Activated CD4-positive, CD25-positive, alpha-beta regulatory T cell treated with anti-CD3 and anti-CD28 coated beads, Interleukin-2, amount 50 U/mL, for 16 hours (primary cell): ENCODE measurements around the gene COL23A1.

Experiments used
- DNase-seq: peaks from one replicate; pipeline ENCODE4 v3.0.0-alpha.2; 2020; ENCODE audit warnings: low read depth, low spot score

COL23A1 gene

DNA sequence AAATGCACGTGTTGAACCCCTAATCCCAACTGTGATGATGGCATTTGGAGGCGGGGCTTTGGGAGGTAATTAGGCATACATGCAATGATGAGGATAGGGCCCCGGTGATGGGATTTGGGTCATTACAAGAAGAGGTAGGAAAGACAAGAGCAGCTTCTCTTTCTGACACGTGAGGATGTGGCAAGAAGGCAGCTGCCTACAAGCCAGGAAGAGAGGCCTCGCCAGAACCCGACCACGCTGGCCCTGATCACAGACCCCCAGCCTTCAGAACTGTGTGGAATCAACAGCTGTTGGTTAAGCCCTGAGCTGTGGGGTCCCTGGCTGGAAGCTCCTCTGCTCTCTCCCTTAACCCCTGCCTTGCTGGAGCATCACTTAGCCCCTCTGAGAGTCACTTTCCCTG, 57.5 kb downstream of the COL23A1 start:
- no peak for DNase-seq

DNA sequence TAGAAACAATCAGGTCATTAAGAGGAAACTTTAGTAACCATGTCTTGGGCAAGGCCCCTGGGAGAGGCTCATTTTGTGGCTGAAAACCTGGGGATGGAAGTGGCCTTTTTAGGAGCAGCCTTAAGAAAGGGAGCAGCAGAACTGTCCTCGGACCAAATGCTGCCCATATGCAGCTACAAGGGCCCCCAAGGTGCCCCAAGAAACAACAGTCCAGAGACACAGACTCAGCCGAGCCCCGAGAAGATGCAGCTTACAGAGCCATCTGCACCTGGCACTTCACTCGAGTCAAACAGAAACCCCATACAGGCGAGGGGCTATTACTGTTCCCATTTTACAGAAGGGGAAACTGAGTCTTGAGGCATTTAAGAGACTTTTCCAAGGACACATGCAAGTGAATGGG, 58.0 kb downstream of the COL23A1 start:
- DNase-seq = no peak

DNA sequence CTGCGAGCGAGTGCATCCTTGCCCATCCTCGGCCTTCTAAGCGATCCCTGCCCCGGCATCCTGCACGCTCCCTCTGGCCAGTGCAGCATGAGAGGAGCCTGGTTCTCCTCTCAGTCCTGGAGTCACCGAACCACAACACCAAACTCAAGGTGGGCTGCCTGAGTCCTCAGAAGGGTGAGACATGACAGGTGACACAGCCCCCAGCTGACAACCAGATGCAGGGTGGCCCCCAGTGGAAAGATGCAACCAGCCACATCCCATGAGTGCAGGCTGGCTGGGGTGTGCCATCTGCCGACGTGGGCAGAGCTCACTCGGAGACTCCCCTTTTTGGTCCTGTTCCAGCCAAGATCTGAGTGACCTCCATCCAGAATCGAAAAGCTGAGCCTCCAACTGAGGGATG, 58.4 kb downstream of the COL23A1 start:
- DNase-seq = no peak

DNA sequence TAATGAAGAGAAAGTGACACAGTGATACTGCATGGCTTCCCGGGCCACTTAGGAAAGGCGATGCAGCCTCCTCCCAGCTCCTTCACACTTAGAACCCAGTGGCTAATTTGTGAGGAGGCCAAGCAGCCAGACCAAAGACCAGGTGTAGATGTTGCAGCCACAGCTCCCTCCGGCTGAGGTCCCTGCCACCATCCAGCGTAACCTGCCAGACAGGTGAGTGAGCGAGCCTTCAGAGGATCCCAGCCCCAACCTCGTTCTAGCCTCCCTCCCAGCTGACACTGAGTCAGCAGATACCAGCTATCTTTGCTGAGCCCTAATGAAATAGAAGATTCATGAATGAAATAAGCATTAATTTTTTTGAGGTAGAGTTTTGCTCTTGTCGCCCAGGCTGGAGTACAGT, 59.7 kb downstream of the COL23A1 start:
- no peak for DNase-seq

DNA sequence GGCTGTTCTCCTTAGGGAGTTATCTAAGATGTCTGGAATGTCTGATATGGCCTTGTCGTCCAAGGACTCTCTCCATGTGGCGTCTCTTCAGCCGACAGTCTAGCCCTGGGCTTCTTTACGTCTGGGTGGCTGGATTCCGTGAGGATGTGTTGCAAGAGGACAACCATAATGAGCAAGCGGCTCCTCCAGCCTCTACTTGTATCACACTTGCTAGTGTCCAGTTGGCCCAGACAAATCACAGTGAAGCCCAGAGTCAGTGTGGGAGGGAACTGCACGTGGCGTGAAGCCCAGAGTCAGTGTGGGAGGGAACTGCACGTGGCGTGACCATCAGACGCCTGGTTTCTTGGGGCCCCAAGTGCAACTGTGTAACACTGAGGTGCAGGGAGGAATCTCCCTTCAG, 61.1 kb downstream of the COL23A1 start:
- DNase-seq = no peak

DNA sequence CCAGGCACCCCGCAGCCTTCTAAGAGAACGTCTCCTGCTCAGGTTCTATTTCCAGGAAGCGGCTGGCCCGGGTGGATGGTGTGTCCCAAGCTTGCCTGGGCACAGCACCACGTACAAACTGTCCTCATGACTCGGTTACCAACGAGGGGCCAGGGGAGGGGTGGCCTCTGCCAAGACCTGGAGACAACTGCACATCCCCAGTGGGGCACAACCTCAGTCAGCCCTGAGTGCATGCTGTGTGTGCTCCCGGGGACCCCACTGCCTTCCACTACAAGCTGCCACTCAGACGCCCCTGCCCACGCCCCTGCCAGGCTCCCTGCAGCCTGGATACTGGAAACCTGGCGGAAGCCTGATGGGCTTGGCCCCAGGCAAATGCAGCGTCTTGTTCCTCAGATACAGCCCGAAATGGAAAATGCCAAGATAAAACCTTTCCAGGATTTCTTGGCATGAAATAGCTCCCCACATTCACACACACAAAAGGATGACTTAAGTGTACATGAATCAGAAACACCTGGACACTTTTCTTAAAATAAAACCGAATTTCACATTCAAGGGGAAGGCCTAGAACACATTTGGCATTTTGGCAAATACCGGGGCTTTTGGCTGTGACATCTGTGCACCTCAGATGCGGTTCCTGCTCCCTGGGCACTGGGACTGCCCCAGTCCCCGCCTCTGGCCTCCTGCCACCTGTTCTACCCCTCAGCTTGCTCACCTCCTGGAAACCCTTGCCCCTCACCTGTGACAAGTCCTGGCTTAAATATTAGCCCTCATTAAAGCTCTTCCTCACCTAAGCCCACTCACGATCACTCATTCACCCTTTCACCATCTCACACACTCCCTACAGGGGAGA, 62.5 kb downstream of the COL23A1 start:
- DNase-seq = no peak

DNA sequence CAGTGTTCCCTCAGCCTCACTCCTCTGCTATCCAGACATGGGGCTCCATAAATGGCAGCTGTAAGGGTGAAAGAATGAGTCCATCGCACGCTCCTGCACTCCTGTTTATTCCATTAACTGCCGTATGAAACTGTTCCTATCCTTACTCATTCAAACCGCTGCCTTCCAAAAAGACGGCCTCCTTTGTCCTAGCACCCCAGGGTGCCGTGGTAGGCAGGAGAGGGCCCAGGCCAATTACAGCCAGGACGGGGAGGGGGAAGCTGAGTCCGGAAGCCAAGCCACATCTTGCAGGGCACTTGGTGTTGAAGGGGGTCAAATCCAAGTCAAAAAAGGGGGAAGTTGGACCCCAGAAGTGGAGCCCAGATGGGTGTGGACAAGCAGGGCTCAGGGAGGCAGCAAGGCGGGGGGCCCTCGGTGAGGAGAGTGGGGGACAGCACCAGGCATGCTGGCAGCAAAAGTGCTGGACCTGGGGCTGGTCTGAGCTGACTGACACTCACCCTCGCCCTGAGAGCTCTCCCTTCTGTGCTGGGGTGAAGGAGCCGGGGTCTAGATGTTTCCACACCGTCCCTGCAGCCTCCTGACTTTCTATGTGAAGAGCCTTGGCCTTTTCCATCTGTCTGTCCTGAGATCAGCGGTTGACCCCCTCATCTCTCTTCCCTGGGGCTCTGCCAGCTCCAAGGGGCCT, 63.3 kb downstream of the COL23A1 start:
- no peak for DNase-seq

DNA sequence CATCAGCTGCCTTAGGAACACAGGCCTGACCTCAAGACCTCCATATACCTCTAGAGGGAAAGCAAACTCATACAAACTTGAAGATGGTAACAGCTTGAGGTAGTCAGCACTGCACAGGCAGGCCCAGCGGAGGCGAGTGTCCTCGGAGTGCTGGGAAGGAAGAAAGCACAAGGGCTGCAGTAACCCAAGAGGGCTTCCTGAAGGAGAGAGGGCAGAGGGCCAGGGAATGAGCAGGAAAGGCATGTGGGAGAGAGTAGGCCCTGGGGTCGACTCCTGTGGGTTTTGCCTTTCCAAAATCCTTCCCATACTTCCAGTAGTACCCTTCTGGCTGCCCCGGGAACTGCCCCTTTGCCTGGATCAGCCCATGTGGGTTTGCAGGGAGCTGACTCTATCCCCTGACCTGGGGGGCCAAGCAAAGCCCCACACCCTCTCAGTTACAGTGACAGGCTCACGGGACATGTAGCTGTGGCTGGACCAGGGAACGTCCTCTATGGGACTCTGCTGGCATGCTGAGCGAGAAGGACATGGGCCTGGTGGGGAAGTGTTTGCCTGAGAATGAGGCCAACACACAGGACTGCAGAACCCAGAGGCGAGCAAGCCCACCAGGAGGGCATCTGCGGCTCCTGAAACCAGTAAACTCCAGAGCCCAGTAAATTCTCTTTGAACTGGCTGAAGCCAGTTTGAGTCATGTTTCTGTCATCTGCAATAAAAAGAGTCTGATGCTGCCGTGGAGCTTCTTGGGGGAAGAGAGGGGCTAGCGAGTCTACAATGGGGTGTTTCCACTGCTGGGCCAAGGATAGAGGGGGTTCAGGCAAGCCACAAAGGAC, 64.1 kb downstream of the COL23A1 start:
- no peak for DNase-seq

DNA sequence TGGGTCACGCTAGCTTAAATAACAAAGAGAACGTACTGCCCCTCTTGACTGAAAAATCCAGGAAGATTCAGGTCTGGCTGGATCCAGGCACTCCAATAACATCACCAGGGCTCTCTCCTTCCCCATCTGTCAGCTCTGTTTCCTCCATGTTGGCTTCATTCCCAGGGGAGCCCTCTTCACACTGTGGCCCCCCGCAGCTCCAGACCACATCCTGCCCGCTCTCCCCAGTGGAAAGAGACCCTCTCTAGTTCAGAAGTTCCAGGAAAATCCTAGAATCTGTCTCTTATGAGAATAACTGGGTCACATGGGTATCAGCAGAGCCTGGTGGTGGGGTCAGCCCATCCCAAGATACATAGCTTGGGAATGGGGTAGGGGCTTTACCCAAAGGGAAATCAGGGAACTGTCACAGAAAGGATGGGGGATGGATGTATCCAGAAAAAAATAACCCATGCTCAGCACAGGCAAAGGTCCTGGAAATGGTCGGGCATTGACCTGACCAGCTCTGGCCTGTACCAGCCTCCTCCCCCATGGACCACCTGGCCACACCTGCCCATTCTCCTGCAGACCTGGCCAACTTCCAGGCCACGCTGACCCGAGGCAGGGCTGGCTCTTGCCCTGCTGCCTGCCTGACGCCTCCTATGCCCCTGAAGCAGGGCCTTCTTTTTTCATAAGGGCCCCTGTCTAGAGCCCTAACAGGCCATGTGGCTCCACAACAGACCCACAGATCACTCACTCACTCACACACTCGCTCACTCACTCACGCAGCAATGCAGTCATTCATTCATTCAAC, 65.9 kb downstream of the COL23A1 start:
- DNase-seq = no peak

DNA sequence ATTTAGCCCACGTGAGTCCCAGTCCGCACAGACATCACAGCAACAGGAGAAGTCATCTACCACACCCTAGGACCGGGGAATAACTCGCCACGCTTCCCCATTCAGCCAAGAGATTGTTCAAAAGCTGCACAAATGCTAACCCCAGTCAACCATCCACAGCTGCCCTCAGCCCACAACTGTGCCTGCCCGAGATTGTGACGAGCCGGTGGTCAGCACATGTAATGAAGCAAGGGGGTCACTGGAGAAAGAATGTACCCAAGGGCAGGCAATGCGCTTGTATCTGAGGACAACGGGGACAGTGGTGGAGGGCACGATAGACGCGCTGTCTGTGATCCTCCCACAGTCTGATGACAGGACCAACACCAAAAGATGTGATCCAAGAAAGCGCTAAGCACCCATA, 67.8 kb downstream of the COL23A1 start:
- DNase-seq = no peak

DNA sequence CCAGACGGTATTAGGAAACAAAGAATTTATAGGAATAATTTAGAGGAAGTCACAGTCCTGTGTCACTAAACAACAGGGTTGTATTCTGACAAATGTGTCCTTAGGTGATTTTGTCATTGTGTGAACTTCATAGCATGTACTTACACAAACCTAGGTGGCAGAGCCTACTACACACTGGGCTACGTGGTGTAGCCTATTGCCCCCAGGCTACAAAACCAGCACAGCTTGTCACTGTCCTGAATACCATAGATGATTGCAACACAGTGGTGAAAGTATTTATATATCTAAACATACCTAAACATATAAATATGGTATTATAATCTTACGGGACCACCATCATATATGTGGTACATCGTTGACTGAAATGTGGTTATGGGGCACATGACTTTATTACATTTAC, 69.3 kb downstream of the COL23A1 start:
- DNase-seq = no peak

DNA sequence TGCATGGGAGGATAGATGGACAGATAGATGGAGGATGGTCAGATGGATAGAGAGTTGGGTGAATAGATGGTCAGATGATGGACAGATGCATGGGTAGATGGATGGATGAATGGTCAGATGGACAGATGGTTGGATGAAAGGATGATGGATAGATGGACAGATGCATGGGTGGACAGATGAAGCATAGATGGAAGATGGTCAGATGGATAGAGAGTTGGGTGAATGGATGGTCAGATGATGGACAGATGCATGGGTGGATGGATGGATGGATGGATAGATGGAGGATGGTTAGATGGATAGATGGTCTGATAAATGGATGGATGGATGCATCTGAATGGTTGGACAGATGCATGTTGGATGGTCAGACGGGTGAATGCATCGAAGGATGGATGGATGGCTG, 70.4 kb downstream of the COL23A1 start:
- no peak for DNase-seq

DNA sequence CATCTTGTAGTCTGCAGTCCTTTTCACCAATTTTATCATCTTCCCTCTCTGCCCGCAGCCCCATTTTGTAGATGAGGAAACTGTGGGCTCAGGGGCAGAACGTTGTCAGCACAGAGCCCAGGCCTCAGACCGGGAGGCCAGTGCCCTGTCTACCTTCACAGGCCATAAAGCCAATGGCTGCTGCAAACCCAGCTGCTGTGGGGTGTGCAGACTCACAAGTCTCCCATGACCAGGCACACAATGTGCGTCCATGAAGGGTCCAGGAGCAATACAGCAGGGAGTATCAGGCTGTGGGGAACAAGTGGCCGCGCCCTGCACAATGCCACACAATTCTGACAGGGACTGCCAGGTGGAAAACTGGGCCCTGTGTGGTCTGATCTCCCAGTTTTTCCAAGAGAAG, 71.0 kb downstream of the COL23A1 start:
- DNase-seq = no peak

DNA sequence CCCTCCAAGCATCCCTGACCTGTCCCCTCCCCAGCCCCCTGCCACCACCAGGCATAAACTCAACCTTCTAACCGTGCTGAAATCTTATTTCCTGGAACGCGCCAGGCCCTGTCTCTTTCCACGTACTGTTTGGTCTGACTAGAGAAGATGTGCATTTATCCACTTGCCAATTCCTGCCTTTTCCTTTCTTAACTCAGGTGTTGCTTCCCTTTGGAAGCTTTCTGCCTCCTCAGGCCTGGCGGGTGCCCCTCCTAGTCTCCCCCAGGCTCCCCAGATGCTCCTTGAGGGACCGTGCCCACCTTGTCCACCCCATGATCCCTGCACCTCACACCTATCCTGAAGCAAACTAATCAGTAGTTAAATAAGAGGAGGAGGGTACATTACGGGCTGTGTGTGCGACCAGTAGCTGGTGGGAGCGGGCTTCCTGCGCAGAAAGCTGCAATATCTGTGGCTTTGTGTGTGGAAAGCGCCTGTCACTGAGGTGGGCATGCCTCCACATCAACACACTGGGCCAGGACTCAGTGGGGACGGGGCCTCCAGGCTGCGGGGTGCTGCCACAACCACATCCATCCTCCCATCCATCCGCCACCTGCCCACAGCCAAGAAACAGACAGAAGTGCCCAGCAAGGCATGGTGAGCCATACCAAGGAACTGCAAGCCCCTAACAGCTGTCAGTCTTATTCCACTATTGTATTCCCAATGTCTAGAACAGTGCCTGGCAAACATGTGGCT, 73.5 kb downstream of the COL23A1 start:
- no peak for DNase-seq

DNA sequence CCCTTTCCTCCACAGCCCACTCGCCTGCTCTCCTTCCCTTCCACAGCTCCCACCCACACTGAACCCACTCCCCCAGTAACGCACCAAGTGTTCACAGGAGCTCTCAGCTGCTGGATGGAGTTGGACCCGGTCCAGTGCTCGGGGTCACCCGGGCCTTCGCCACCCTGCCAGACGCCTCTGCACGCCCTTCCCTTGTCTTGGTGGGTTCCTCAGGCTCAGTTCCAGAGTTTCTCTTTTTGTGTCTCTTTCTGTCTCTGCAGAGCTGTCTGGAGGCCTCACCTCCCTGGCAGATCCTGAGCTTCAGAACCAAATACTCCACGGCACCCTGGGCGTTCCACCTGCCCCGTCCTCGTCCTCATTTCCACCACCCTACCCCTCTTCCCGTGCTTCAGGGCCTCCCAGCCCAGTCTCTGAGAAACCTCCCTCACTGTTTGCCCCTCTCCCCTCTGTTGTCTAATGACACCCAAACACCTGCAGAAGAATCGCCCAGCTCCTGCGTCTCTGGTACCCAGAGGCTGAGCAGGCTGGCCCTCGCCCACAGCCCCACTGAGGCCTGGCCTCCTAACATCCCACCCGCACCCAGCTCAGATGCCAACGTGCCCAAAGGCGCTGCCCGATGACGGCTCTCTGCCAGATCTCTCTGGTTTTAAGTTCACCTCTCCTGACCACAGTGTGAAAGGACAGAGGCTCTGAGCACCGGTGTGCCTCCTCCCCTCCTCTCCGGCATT, 74.3 kb downstream of the COL23A1 start:
- no peak for DNase-seq

DNA sequence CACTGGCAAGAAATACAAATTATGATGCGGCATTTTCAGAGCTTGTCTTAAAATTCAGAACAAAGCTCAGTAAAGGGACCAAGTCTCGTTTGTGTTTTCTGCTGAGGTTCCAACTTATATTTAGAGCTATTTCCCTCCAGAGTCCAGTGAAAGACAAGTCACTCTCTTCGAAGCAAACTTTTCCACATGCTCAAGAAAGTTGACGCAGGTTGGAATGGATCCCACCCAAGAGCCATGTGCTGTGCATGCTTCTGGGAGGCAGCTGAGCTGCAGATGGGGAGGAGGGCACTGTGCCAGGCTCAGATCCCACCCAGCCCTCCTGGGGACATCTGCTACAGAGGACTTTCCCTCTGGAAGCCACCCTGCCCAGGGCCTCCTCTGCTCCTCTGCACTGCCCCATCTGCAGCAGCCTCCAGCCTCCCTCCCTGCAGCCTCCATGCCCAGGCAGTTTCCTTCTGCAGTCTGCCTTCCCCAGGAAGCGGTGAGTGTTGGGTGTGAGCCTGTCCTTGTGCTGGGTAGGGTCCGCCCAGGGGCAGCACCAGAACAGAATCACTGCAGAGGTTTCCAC, 75.3 kb downstream of the COL23A1 start:
- DNase-seq = no peak

DNA sequence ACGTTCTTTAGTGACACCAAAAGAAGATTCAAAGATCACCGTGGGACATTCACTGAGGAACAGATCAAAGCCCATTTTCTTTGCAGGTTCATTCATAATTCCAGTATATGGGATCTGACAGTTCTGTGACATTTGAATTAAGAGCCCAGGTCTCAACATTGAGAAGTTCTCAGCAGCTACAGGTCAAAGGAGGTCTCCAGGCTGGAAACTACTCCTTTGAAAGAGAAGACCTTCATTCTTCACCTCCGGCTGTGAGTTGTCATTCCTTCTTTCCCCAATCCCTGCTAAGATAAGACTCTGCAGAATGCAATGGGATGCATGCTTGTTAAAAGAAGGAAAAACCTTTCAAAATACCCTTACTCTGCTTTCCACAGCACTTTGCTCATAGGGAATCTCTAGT, 79.0 kb downstream of the COL23A1 start:
- no peak for DNase-seq

DNA sequence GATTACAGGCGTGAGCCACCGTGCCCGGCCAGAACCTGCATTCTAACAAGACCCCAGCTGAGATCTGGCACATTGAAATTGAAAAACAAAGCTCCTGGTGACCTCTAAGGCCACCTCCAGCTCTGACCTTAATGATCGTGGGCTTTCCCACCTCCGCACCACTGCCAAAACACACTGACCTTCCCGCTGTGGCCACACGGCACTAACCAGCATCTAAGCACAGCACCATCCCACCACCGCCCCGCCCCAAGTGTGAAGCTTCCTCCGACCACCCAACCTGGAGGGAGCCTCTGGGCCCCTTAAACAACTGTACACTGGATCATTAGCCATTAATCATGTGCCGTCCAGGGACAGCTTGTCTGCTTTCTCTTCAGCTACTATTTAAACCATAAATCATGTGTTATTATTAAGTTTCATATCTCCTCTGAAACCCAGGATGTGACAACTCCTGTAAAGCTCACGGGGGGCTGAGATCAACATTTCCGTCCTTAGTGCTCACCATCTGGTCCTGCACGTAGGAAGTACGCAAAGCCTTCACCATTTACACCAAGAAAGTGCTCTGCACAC, 80.6 kb downstream of the COL23A1 start:
- DNase-seq = no peak

DNA sequence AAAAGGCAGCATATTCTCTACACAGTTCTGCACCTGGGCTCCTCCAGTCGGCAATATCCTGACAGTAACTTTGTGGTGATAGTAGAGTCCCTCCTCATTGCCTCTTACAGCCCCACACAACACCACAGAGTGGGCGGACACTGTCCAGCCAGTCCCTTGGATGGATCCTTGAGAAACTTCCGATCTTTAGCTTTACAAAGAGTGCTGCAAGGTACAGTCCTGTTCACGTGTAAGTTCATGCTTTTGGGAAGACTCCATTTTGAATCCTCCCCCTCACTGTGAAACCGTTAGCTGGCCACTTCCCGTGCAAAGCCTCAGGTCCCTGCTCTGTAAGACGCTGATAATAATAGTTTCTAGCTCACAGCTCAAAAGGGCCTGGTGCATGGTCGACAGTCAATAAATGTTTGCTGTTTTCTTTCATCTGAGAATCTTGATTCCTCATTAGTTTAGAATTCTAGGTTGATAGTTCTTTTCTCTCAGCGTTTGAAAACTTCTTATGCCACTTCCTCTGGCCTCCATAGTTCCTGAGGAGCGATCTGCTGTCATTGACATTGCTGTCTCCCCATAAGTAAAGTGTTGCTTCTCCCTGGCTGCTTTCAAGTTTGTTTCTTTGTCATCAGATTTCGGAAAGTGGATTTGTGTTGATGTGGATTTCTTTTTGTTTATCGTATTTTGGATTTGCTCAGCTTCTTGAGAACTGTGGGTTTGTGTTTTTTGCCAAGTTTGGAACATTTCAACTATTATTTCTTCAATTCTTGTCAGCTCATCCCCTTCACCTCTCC, 82.9 kb downstream of the COL23A1 start:
- no peak for DNase-seq
